ENCODE results near the gene TMEM141.

The TMEM141 gene

GRCh38 chr9:136808806-136809158 is 17.6 kb downstream of the TMEM141 start:
- H3K4me3 ChIP-seq (ENCODE audit: low read depth in 1 of 2, low read length in 2 of 2), result peak overlapping the region; percentile 83 to 84; a peak in 3 of 4 replicates
- peaks cover 64% of the 10 kb centered on the region for H3K79me2 ChIP-seq (ENCODE audit: insufficient read depth, low read length)
- H3K36me3 ChIP-seq (ENCODE audit: insufficient read depth, low read length), result peaks cover 41% of the 10 kb centered on the region
- H3K9me3 ChIP-seq (ENCODE audit: insufficient read depth, low read length, severe bottlenecking), result no peaks in the 10 kb centered on the region
- peak overlapping the region; percentile 81 for H3K4me2 ChIP-seq (ENCODE audit: insufficient read depth, low read length)
- TF ChIP-seq CTCF (IDR thresholded peaks at IDR 0.05; ENCODE audit: borderline replicate concordance, extremely low read depth, low read length, poor library complexity, severe bottlenecking), result no peak
- TF ChIP-seq EZH2 (IDR thresholded peaks at IDR 0.05; ENCODE audit: borderline replicate concordance, low read depth, low read length, severe bottlenecking), result no peak
- peaks cover 26% of the 10 kb centered on the region; the same call in 1 of the 2 replicates for H4K20me1 ChIP-seq (ENCODE audit: insufficient read depth, low read length)
- peak overlapping the region; percentile 61; the same call in 1 of the 2 replicates for H3K27ac ChIP-seq (ENCODE audit: low read length)
- H3K9ac ChIP-seq (ENCODE audit: low read depth, low read length), result peak overlapping the region; percentile 71
- peaks cover 37% of the 10 kb centered on the region for H3K4me1 ChIP-seq (ENCODE audit: insufficient read depth, low read length)
- ATAC-seq (ENCODE audit: insufficient read depth, low read depth), result 0 out of 3 replicates have a peak, but pooled peaks have one; percentile 7
- DNase-seq, result no peak
- H3K27me3 ChIP-seq (ENCODE audit: insufficient read depth, low read length, poor library complexity), result no peaks in the 10 kb centered on the region
- H2AFZ ChIP-seq (ENCODE audit: low read depth, low read length), result peak overlapping the region; percentile 77

- no peak for DNase-seq
- Histone ChIP-seq H3K27me3 (ENCODE audit: insufficient read depth, low read length, poor library complexity) (no peaks in the 10 kb centered on the region), H3K4me2 (ENCODE audit: insufficient read depth, low read length) (no peak overlapping the region), H4K20me1 (ENCODE audit: insufficient read depth, low read length) (peaks cover 24% of the 10 kb centered on the region; the same call in 1 of the 2 replicates), H3K4me1 (ENCODE audit: insufficient read depth, low read length) (peaks cover 8% of the 10 kb centered on the region; the same call in 1 of the 2 replicates), H3K27ac (ENCODE audit: low read length) (no peak overlapping the region), H3K9ac (ENCODE audit: low read depth, low read length) (no peak overlapping the region), H3K79me2 (ENCODE audit: insufficient read depth, low read length) (peaks cover 70% of the 10 kb centered on the region), H3K9me3 (ENCODE audit: insufficient read depth, low read length, severe bottlenecking) (no peaks in the 10 kb centered on the region), H2AFZ (ENCODE audit: low read depth, low read length) (no peak overlapping the region), H3K4me3 (ENCODE audit: low read depth in 1 of 2, low read length in 2 of 2) (no peak overlapping the region), H3K36me3 (ENCODE audit: insufficient read depth, low read length) (peaks cover 36% of the 10 kb centered on the region)
- TF ChIP-seq EZH2 (IDR thresholded peaks at IDR 0.05; ENCODE audit: borderline replicate concordance, low read depth, low read length, severe bottlenecking) (no peak), CTCF (IDR thresholded peaks at IDR 0.05; ENCODE audit: borderline replicate concordance, extremely low read depth, low read length, poor library complexity, severe bottlenecking) (no peak)
- no peak for ATAC-seq (ENCODE audit: insufficient read depth, low read depth)
Observed at GRCh38 chr9:136814725-136815421, 23.7 kb downstream of the TMEM141 start.

GRCh38 chr9:136815422-136815782 is 24.3 kb downstream of the TMEM141 start:
- Histone ChIP-seq H3K27me3 (ENCODE audit: insufficient read depth, low read length, poor library complexity) (no peaks in the 10 kb centered on the region), H2AFZ (ENCODE audit: low read depth, low read length) (no peak overlapping the region), H3K4me1 (ENCODE audit: insufficient read depth, low read length) (peaks cover 4% of the 10 kb centered on the region; the same call in 1 of the 2 replicates), H3K27ac (ENCODE audit: low read length) (no peak overlapping the region), H4K20me1 (ENCODE audit: insufficient read depth, low read length) (peaks cover 21% of the 10 kb centered on the region; the same call in 1 of the 2 replicates), H3K36me3 (ENCODE audit: insufficient read depth, low read length) (peaks cover 31% of the 10 kb centered on the region), H3K79me2 (ENCODE audit: insufficient read depth, low read length) (peaks cover 68% of the 10 kb centered on the region), H3K4me3 (ENCODE audit: low read depth in 1 of 2, low read length in 2 of 2) (no peak overlapping the region), H3K9ac (ENCODE audit: low read depth, low read length) (no peak overlapping the region), H3K4me2 (ENCODE audit: insufficient read depth, low read length) (no peak overlapping the region), H3K9me3 (ENCODE audit: insufficient read depth, low read length, severe bottlenecking) (no peaks in the 10 kb centered on the region)
- no peak for TF ChIP-seq EZH2 (IDR thresholded peaks at IDR 0.05; ENCODE audit: borderline replicate concordance, low read depth, low read length, severe bottlenecking)
- no peak for TF ChIP-seq CTCF (IDR thresholded peaks at IDR 0.05; ENCODE audit: borderline replicate concordance, extremely low read depth, low read length, poor library complexity, severe bottlenecking)
- DNase-seq (no peak), ATAC-seq (ENCODE audit: insufficient read depth, low read depth) (no peak)
